Measurements from ENCODE around the gene SPEN. TPM values are rescaled to one million over a fixed set of nuclear protein-coding genes. Genes with fewer than 3 reads are reported as not detected.

SPEN gene
- total and polyA plus RNA-seq, 2 of the 13 experiments (the other 11 are each of a cell fraction or from before 2014, with no cell fraction given), result 4.8 to 14.0 TPM

Small RNAs within 50 kb of the gene (small RNA-seq; reads per million reads assigned to genes)
- gene AL034555.1 (ENCODE audit: insufficient read depth in 2 of 3, insufficient read length in 3 of 3, low read depth in 2 of 3, low replicate concordance in 1 of 3), result 0 reads per million in 3 experiments
- 0 reads per million in 3 experiments for gene AL355994.1 (ENCODE audit: insufficient read depth in 2 of 3, insufficient read length in 3 of 3, low read depth in 2 of 3, low replicate concordance in 1 of 3)
- gene AL355994.5 (ENCODE audit: insufficient read depth in 2 of 3, insufficient read length in 3 of 3, low read depth in 2 of 3, low replicate concordance in 1 of 3), result 0 reads per million in 3 experiments

Other genes with a start within 250 kb of the SPEN start
- gene DDI2, start 230.2 kb upstream of the SPEN start, total RNA-seq (2016; rRNA removed; fragmentation: Illumina TruSeq; extraction: Trizol), result 25.7 and 34.0 TPM in 2 replicates
- 8.5 and 10.1 TPM in 2 replicates for gene DDI2, start 230.2 kb upstream of the SPEN start, polyA plus RNA-seq (2011; rRNA removed)
- gene PLEKHM2, start 163.4 kb upstream of the SPEN start, total RNA-seq (2016; rRNA removed; fragmentation: Illumina TruSeq; extraction: Trizol), result 16.0 and 16.5 TPM in 2 replicates
- gene PLEKHM2, start 163.4 kb upstream of the SPEN start, polyA plus RNA-seq (2011; rRNA removed), result 27.3 and 34.0 TPM in 2 replicates
- gene SLC25A34, start 111.4 kb upstream of the SPEN start, total RNA-seq (2016; rRNA removed; fragmentation: Illumina TruSeq; extraction: Trizol), result 0.13 TPM in 1 of 2 replicates, not detected in the other
- gene SLC25A34, start 111.4 kb upstream of the SPEN start, polyA plus RNA-seq (2011; rRNA removed), result 0.18 TPM in 2 replicates
- gene TMEM82, start 105.2 kb upstream of the SPEN start, total RNA-seq (2016; rRNA removed; fragmentation: Illumina TruSeq; extraction: Trizol), result 0.29 and 0.97 TPM in 2 replicates
- gene TMEM82, start 105.2 kb upstream of the SPEN start, polyA plus RNA-seq (2011; rRNA removed), result 0.24 and 0.40 TPM in 2 replicates
- 9.2 and 10.6 TPM in 2 replicates for gene FBLIM1, start 88.9 kb upstream of the SPEN start, total RNA-seq (2016; rRNA removed; fragmentation: Illumina TruSeq; extraction: Trizol)
- gene FBLIM1, start 88.9 kb upstream of the SPEN start, polyA plus RNA-seq (2011; rRNA removed), result 23.0 and 24.6 TPM in 2 replicates
- gene UQCRHL, start 40.1 kb upstream of the SPEN start, total RNA-seq (2016; rRNA removed; fragmentation: Illumina TruSeq; extraction: Trizol), result 2.3 and 4.0 TPM in 2 replicates
- gene UQCRHL, start 40.1 kb upstream of the SPEN start, polyA plus RNA-seq (2011; rRNA removed), result 1.4 and 1.8 TPM in 2 replicates
- gene ZBTB17, start 128.4 kb downstream of the SPEN start, total RNA-seq (2016; rRNA removed; fragmentation: Illumina TruSeq; extraction: Trizol), result 10.1 and 16.7 TPM in 2 replicates
- 17.0 and 21.0 TPM in 2 replicates for gene ZBTB17, start 128.4 kb downstream of the SPEN start, polyA plus RNA-seq (2011; rRNA removed)
- gene SRARP, start 156.5 kb downstream of the SPEN start, total RNA-seq (2016; rRNA removed; fragmentation: Illumina TruSeq; extraction: Trizol), result 3.5 and 4.0 TPM in 2 replicates
- gene SRARP, start 156.5 kb downstream of the SPEN start, polyA plus RNA-seq (2011; rRNA removed), result 10.5 and 12.8 TPM in 2 replicates
- not detected in 2 replicates for gene HSPB7, start 170.3 kb downstream of the SPEN start, total RNA-seq (2016; rRNA removed; fragmentation: Illumina TruSeq; extraction: Trizol)
- 0.10 and 0.20 TPM in 2 replicates for gene HSPB7, start 170.3 kb downstream of the SPEN start, polyA plus RNA-seq (2011; rRNA removed)
- not detected in 2 replicates for gene CLCNKA, start 174.3 kb downstream of the SPEN start, total RNA-seq (2016; rRNA removed; fragmentation: Illumina TruSeq; extraction: Trizol)
- 0.03 and 0.07 TPM in 2 replicates for gene CLCNKA, start 174.3 kb downstream of the SPEN start, polyA plus RNA-seq (2011; rRNA removed)
- gene CLCNKB, start 196.1 kb downstream of the SPEN start, total RNA-seq (2016; rRNA removed; fragmentation: Illumina TruSeq; extraction: Trizol), result not detected in 2 replicates
- gene CLCNKB, start 196.1 kb downstream of the SPEN start, polyA plus RNA-seq (2011; rRNA removed), result 0.04 TPM in 1 of 2 replicates, not detected in the other
- not detected in 2 replicates for gene FAM131C, start 225.9 kb downstream of the SPEN start, total RNA-seq (2016; rRNA removed; fragmentation: Illumina TruSeq; extraction: Trizol)
- gene FAM131C, start 225.9 kb downstream of the SPEN start, polyA plus RNA-seq (2011; rRNA removed), result 0.07 and 0.10 TPM in 2 replicates